ENCODE results near the gene OLAH. TPM values are rescaled to one million over a fixed set of nuclear protein-coding genes. Genes with fewer than 3 reads are reported as not detected.

Gene OLAH
- total RNA-seq, 1 experiment from 2014 or later, result not detected

Other genes starting within 250 kb of the OLAH start
- 1.2 and 1.8 TPM in 2 replicates for gene CDNF, start 205.9 kb upstream of the OLAH start, total RNA-seq (2014; rRNA removed; shearing (Covaris generic))
- gene HSPA14, start 205.6 kb upstream of the OLAH start, total RNA-seq (2014; rRNA removed; shearing (Covaris generic)), result 65.3 and 82.9 TPM in 2 replicates
- gene MSANTD7, start 205.6 kb upstream of the OLAH start, total RNA-seq (2014; rRNA removed; shearing (Covaris generic)), result 18.9 and 22.5 TPM in 2 replicates
- 50.5 and 64.3 TPM in 2 replicates for gene SUV39H2, start 165.1 kb upstream of the OLAH start, total RNA-seq (2014; rRNA removed; shearing (Covaris generic))
- 13.3 and 14.4 TPM in 2 replicates for gene DCLRE1C, start 89.8 kb upstream of the OLAH start, total RNA-seq (2014; rRNA removed; shearing (Covaris generic))
- gene MEIG1, start 84.6 kb upstream of the OLAH start, total RNA-seq (2014; rRNA removed; shearing (Covaris generic)), result 0.48 TPM in 1 of 2 replicates, not detected in the other
- 3.7 and 9.3 TPM in 2 replicates for gene ACBD7, start 44.8 kb downstream of the OLAH start, total RNA-seq (2014; rRNA removed; shearing (Covaris generic))
- gene RPP38, start 53.4 kb downstream of the OLAH start, total RNA-seq (2014; rRNA removed; shearing (Covaris generic)), result 21.0 and 24.9 TPM in 2 replicates
- 102 and 105 TPM in 2 replicates for gene NMT2, start 124.8 kb downstream of the OLAH start, total RNA-seq (2014; rRNA removed; shearing (Covaris generic))

Data from A172 (cell line).